Superior temporal gyrus (tissue), 1 donor: ENCODE measurements around the gene RNF130.
"Not testable (repeated sequence)": the region's sequence is repeated elsewhere in the genome, so short reads cannot be mapped to it uniquely, and the experiment has no call there.

Experiments used
- DNase-seq: peaks from one replicate; pipeline ENCODE4 v3.0.0-alpha.2; 2016; ENCODE audit errors: extremely low spot score

Gene RNF130

DNA sequence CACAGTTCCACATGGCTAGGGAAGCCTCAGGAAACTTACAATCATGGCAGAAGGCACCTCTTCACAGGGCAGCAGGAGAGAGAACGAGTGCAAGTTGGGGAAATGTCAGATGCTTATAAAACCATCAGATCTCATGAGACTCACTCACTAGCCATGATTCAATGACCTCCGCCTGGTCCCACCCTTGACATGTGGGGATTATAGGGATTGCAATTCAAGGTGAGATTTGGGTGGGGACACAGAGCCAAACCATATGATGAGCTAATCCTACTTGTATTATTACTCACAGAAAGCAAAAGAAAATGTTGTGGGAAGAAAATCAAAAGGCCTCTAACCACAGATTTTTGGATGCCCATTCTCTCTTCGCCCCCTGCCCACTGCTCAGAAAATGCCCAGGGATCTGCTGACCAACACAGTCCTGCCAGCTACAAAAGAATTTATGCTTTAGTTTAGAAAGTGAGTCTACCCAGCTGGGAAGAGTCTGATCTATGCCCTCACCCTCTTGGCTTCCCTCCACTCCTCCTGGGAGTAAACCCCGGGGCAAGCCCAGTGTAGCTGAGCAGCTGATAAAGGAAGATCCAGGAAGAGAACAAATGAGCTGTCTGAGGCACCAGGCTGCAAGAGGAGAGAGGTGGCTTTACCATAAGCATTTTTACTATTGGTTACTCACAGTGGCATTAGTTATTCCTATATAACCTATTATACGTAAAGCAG is 53.1 kb downstream of the RNF130 start:
- DNase-seq = no peak

DNA sequence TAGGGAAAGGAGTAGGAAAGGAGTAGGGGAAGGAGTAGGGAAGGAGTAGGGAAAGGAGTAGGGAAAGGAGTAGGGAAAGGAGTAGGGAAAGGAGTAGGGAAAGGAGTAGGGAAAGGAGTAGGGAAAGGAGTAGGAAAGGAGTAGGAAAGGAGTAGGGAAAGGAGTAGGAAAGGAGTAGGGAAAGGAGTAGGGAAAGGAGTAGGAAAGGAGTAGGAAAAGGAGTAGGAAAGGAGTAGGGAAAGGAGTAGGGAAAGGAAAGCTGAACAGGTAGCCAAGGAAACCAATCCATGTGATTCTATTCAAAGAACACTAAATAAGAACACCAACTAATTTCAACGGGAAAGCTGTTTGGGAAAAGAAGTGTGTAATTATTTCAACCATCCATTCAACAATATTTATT is 56.0 kb downstream of the RNF130 start:
- not testable (repeated sequence) for DNase-seq

GRCh38 chr5:180013678-180014077 is 57.9 kb downstream of the RNF130 start:
- DNase-seq = no peak

- DNase-seq = no peak
These were observed 59.2 kb downstream of the RNF130 start for GRCh38 chr5:180012316-180012715.

DNA sequence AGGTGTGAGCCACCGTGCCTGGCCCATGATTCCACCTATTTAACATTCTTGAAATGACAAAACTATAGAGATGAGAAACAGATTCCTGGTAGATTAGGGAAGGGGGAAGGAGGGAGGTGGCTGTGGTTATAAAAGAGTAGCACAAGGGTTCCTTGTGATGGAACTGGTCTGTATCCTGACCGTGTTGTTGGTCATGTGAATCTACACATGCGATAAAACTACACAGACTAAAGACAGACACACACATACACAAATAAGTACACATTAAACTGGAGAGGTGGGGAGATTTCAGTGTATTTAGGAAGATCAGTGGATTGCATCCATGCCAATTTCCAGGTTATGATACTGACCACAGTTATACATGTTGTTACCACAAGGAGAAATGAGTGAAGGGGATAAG is 60.9 kb downstream of the RNF130 start:
- DNase-seq = no peak

DNA sequence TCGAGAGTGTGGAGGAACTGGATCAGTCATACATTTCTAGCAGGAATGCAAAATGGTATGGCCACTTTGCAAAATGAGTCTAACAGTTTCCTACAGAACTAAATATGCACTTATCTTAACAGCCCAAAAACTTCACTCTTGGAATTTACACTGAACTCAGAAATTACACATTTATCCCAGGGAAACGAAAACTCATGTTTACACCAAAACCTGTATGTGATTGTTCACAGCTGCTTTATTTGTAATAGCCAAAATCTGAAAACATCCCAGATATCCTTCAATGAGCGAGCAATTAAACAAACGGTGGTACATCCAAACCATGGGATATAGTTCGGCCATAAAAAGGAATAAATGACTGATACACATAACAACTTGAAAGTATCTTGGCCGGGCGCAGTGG is 62.0 kb downstream of the RNF130 start:
- DNase-seq = no peak

GRCh38 chr5:180008433-180008832 is 63.1 kb downstream of the RNF130 start:
- no peak for DNase-seq

DNA sequence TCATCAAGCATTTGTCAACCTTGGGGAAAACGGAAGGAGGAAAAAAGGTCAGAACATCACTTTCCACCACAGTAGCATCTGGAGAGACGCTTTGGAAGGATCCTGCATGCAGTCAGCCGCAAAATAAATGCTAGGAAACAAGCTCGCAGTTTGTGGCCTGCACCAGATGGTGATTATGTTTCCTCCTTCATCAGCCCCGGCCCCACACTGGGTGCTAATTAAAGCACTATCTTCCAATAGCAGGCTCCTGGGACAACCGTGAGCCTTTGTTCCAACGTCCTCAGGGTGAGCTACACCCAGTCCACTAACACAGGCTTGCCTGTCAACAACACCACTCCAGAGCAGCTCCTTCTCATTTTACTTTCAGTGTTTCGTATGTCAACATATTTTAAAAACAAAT is 64.0 kb downstream of the RNF130 start:
- DNase-seq = no peak

DNA sequence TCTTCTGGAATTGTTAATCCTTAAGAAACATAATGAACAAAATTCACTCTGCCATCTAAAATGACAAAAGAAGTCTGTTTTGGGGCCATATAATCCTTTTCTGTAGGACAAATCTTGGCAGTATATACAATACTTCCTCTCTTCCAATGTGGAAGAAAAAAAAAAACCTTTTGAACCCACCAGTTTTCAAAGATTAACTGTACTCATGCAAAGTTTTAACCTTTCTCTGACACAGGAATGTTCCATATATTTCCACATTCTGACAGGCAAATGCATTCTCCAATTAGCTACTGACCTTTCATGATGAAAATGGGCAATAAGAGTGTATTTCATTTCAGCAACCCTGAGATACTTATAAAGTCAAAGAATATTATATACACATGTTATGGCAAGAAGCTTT is 65.4 kb downstream of the RNF130 start:
- DNase-seq = no peak

DNA sequence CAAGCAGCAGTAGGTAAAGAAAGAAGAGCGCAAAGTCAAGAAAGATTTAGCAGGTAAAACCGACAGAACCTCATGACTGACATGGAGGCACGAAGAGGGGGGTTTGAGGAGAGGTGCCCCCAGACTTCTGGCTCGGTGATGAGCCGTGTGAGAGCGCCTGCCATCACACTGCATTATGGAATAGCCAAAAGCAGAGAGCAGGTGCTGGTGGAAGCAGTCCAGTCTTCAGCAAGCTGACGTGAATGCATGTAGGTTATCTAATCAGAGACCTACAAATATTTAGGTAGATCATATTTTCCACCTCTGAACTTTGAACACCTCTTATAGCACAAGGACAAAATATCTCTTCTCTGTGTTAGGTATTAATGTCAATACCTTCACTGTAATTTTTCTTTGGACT is 68.4 kb downstream of the RNF130 start:
- no peak for DNase-seq

- no peak for DNase-seq
These were observed 69.8 kb downstream of the RNF130 start for GRCh38 chr5:180001742-180002141.

GRCh38 chr5:180001136-180001535 is 70.4 kb downstream of the RNF130 start:
- no peak for DNase-seq

- no peak for DNase-seq
These were observed 73.1 kb downstream of the RNF130 start for GRCh38 chr5:179998485-179998884.

GRCh38 chr5:179994583-179995323 is 76.8 kb downstream of the RNF130 start:
- DNase-seq = no peak

DNA sequence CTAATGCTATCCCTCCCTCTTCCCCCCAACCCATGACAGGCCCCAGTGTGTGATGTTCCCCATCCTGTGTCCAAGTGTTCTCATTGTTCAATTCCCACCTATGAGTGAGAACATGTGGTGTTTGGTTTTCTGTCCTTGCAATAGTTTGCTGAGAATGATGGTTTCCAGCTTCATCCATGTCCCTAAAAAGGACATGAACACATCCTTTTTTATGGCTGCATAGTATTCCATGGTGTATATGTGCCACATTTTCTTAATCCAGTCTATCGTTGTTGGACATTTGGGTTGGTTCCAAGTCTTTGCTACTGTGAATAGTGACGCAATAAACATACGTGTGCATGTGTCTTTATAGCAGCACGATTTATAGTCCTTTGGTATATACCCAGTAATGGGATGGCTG is 78.7 kb downstream of the RNF130 start:
- not testable (repeated sequence) for DNase-seq

DNA sequence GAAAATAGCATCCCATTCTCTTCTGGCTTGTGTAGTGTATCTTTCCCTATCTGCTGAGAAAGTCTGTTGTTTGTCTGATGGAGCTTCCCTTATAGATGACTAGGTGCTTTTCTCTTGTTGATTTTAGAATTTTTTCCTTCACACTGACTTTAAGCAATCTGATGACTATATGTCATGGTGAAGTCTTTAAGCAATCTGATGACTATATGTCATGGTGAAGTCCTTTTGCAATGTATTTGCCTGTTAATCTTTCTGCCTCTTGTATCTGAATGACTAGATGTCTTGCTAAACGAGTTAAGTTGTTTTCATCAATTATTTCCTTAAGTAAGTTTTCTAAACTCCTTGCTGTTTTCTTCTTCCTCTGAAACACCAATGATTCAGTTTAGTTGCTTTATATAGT is 80.5 kb downstream of the RNF130 start:
- DNase-seq = no peak

DNA sequence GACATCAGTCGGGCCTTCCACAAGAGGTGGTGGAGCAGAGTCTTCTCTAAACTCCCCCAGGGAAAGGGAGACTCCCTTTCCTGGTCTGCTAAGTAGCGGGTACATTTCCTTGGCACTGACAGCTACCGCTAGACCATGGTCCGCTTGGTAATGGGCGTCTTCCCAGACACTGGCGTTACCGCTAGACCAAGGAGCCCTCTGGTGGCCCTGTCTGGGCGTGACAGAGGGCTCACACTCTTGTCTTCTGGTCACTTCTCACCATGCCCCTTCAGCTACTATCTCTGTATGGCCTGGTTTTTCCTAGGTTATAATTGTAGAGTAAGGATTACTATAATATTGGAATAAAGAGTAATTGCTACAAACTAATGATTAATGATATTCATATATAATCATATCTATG is 81.0 kb downstream of the RNF130 start:
- DNase-seq = not testable (repeated sequence)

GRCh38 chr5:179986328-179986727 is 85.2 kb downstream of the RNF130 start:
- DNase-seq = peak; percentile 65

GRCh38 chr5:179981636-179982035 is 89.9 kb downstream of the RNF130 start:
- DNase-seq = no peak

GRCh38 chr5:179980767-179981166 is 90.8 kb downstream of the RNF130 start:
- no peak for DNase-seq

GRCh38 chr5:179978792-179979191 is 92.8 kb downstream of the RNF130 start:
- no peak for DNase-seq

DNA sequence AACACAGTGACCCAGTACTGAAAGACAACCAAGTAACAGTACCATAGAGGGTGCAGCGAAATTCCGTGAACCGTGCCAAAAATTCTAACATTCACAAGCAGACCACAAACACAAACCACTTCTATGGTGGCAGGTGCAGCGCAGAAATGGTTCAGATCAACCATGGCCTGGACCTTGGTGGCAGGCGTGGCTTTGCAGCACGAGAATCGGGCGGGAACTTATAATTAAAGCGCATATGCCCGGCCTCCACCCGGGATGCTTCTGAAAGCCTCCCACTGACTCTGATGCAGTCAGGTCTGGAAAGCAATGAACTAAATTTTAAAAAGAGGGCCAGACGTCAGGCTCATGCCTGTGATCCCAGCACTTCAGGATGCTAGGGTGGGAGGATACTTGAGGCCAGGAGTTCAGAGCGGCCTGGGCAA is 95.8 kb downstream of the RNF130 start:
- DNase-seq = no peak

DNA sequence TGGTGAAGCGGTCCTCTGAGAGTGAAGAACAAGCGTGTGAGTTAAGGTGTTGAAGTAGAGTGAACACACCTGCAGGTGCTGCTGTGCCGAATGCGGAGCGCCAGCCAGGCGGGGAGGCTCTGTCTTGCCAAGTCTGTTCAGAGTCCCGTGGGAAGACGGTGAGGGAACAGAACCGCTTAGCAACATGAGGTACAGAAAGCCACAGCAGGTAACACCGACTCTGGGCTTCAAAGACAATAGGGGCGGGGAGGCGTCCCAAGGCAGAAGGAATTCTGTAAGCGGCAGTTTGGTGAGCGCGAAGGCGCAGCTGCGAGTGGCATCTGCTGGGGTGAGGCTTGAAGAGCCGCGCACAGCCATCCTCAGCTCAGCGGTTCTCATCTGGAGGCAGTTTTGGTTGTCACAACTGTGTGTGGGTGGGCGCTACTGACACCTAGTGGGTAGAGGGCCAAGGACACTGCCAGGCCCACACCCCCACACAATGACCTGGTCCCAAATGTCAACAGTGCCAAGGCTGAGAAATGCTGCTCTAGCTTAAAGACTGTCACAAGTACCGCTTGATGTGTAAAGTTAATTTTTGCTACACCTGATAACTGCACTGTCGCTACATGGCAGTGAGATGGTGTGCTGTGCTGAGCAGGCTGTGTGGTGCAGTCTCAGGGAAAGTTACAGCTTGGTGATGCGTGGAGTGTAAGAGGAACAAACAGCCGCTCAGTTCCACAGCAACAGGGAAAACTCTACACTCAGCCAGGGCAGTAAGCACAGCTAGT is 96.4 kb downstream of the RNF130 start:
- DNase-seq = peak; percentile 60
